HEK293T (cell line): ENCODE measurements around the gene TTLL1.
"Not testable (repeated sequence)": the region's sequence is repeated elsewhere in the genome, so short reads cannot be mapped to it uniquely, and the experiment has no call there.

Experiments
- CTCF ChIA-PET: fragments of 350-600 bp; formaldehyde crosslinking; extraction: SDS; loops from one replicate; lab custom pipeline; 2021; ENCODE audit warnings: antibody characterized with exemption, inconsistent platforms; lab: Yijun Ruan, JAX
- POLR2A ChIA-PET: fragments of 350-600 bp; formaldehyde crosslinking; extraction: SDS; loops from one replicate; lab custom pipeline; 2020; ENCODE audit warnings: antibody characterized with exemption, inconsistent platforms; lab: Yijun Ruan, JAX
- DNase-seq: peaks from one replicate; pipeline ENCODE4 v3.0.0; 2012; ENCODE audit warnings: mixed read lengths; ENCODE audit errors: extremely low spot score
- ARNT ChIP-seq: fragments of 450-650 bp; IDR thresholded peaks from 2 replicates; pipeline ENCODE4 v1.6.1; 2017; ENCODE audit warnings: mild to moderate bottlenecking
- BHLHE40 ChIP-seq: fragments of 450-650 bp; IDR thresholded peaks from 2 replicates; pipeline ENCODE4 v1.6.1; 2016; ENCODE audit warnings: mild to moderate bottlenecking, moderate library complexity, borderline replicate concordance
- CTBP1 ChIP-seq: fragments of 450-650 bp; IDR thresholded peaks from 2 replicates; pipeline ENCODE4 v1.6.1; 2016; ENCODE audit warnings: borderline replicate concordance
- ELF4 ChIP-seq: fragments of 450-650 bp; IDR thresholded peaks from 2 replicates; pipeline ENCODE4 v1.6.1; 2017; ENCODE audit warnings: antibody characterized with exemption
- FOXA1 ChIP-seq: fragments of 450-650 bp; IDR thresholded peaks from 2 replicates; pipeline ENCODE4 v1.6.1; 2016; ENCODE audit warnings: mild to moderate bottlenecking
- FOXK2 ChIP-seq: fragments of 450-650 bp; IDR thresholded peaks from 2 replicates; pipeline ENCODE4 v1.6.1; 2016; ENCODE audit warnings: mild to moderate bottlenecking
- FOXM1 ChIP-seq: fragments of 450-650 bp; IDR thresholded peaks from 2 replicates; pipeline ENCODE4 v1.6.1; 2017; ENCODE audit warnings: mild to moderate bottlenecking, borderline replicate concordance
- HDGF ChIP-seq: fragments of 450-650 bp; IDR thresholded peaks from 2 replicates; pipeline ENCODE4 v1.6.1; 2017; ENCODE audit warnings: antibody characterized with exemption, borderline replicate concordance
- L3MBTL2 ChIP-seq: fragments of 450-650 bp; conservative IDR thresholded peaks from 2 replicates; pipeline ENCODE4 v1.6.1; 2016; ENCODE audit warnings: mild to moderate bottlenecking
- LEF1 ChIP-seq: fragments of 450-650 bp; IDR thresholded peaks from 2 replicates; pipeline ENCODE4 v1.6.1; 2017; ENCODE audit warnings: mild to moderate bottlenecking, borderline replicate concordance
- NFRKB ChIP-seq: fragments of 450-650 bp; IDR thresholded peaks from 2 replicates; pipeline ENCODE4 v1.6.1; 2016; ENCODE audit warnings: mild to moderate bottlenecking, moderate library complexity
- SP1 ChIP-seq: fragments of 450-650 bp; IDR thresholded peaks from 2 replicates; pipeline ENCODE4 v1.6.1; 2017
- SUZ12 ChIP-seq: fragments of 450-650 bp; IDR thresholded peaks from 2 replicates; pipeline ENCODE4 v1.6.1; 2016; ENCODE audit warnings: mild to moderate bottlenecking
- TARDBP ChIP-seq: fragments of 450-650 bp; IDR thresholded peaks from 2 replicates; pipeline ENCODE4 v1.6.1; 2016
- ZNF384 ChIP-seq: fragments of 450-650 bp; IDR thresholded peaks from 2 replicates; pipeline ENCODE4 v1.6.1; 2016
- TF ChIP-seq, protein P1 (sequence below): fragments of 450-650 bp; IDR thresholded peaks from 2 replicates; pipeline ENCODE4 v1.6.1; 2016

TTLL1 gene

DNA sequence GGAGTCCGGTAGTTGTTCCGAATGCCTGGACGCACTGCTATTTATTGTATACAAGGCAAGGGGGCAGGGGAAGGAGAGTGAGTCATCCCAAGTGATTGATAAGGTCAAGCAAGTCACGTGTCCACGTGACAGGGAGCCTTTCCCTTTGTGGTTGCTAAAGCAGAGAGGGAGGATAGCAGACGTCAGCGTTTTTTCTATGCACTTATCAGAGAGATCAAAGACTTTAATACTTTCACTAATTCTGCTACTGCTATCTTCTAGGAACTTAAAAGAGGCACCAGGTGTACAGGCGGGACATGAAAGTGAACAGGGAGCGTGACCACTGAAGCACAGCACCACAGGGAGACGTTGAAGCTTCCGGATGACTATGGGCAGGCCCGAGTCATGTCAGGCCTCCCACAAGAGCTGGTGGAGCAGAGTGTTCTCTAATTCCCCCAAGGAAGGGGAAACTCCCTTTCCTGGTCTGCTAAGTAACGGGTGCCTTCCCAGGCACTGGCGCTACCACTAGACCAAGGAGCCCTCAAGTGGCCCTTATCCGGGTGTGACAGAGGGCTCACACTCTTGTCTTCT, 14.9 kb upstream of the TTLL1 start:
- TF ChIP-seq, protein P1, sequence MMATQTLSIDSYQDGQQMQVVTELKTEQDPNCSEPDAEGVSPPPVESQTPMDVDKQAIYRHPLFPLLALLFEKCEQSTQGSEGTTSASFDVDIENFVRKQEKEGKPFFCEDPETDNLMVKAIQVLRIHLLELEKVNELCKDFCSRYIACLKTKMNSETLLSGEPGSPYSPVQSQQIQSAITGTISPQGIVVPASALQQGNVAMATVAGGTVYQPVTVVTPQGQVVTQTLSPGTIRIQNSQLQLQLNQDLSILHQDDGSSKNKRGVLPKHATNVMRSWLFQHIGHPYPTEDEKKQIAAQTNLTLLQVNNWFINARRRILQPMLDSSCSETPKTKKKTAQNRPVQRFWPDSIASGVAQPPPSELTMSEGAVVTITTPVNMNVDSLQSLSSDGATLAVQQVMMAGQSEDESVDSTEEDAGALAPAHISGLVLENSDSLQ = peak; percentile 58
- DNase-seq, CTCF ChIA-PET, POLR2A ChIA-PET: not testable (repeated sequence)

DNA sequence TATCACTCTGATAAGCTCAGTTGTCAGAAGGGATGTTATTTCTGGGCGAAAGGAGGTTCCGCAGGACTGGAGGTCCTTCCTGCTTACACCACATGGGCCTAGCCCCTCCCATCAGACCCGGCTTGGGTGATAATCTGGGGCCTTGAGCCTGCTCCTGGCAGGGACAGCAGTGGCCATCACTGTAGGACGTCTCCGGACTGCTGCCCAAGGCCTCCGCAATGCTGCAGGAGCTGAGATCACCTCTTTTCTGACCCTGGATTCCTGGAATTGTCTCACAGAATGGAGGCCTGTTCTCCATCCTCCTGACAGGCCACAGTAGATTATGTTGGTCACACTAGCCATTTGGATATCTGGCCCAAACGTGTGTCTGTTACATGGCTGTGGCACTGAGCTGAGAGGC, 12.1 kb upstream of the TTLL1 start:
- ChIA-PET POLR2A (no interaction called here), CTCF (interaction anchor here (1.0 kb wide), 1 partner anchor 87 kb away, joined by 3 read pairs; no protein-coding TSS in a partner anchor)
- DNase-seq = no peak
- TF ChIP-seq BHLHE40 (no peak), NFRKB (no peak), SP1 (no peak), ZNF384 (no peak), ELF4 (no peak), HDGF (no peak), LEF1 (no peak)

- CTCF ChIA-PET = no interaction called here
- POLR2A ChIA-PET = no interaction called here
- TF ChIP-seq ARNT (no peak), FOXM1 (no peak), L3MBTL2 (no peak), SUZ12 (no peak), LEF1 (no peak), HDGF (no peak), SP1 (no peak), ZNF384 (no peak)
- no peak for DNase-seq
Observed at GRCh38 chr22:43100225-43100624, 11.0 kb upstream of the TTLL1 start.

DNA sequence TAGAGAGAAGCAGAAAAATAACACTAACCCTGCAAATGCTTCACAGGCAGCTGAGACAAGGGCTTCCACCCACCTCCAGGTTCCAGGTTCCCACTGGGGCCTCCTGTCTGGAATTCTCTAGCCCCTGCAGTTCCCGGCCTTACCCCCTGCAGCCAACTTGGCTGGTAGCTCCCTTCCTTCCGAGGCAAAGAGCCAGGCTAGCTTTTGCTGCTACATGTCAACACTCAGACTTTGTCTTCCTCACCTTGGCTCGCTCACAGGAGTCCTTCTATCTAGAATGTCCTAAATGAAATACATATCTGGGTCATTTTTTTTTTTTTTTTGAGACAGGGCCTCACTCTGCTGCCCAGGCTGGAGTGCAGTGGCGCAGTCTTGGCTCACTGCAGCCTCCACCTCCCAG, 9.9 kb upstream of the TTLL1 start:
- no peak for TF ChIP-seq FOXM1
- no peak for TF ChIP-seq SUZ12
- TF ChIP-seq L3MBTL2 = no peak
- TF ChIP-seq ELF4 = no peak
- TF ChIP-seq HDGF = no peak
- no peak for TF ChIP-seq BHLHE40
- TF ChIP-seq TARDBP = no peak
- no peak for TF ChIP-seq CTBP1
- TF ChIP-seq ARNT = no peak
- TF ChIP-seq, protein P1 = no peak
- no peak for TF ChIP-seq LEF1
- no peak for TF ChIP-seq ZNF384
- no peak for TF ChIP-seq NFRKB
- no peak for TF ChIP-seq SP1
- TF ChIP-seq FOXK2 = no peak
- no peak for TF ChIP-seq FOXA1
- DNase-seq = no peak
- ChIA-PET POLR2A (interaction anchor here (1.6 kb wide), 1 partner anchor 9 kb away, joined by 5 read pairs; no protein-coding TSS in a partner anchor), CTCF (interaction anchor here (1.4 kb wide), 1 partner anchor 13 kb away, joined by 5 read pairs; no protein-coding TSS in a partner anchor)

DNA sequence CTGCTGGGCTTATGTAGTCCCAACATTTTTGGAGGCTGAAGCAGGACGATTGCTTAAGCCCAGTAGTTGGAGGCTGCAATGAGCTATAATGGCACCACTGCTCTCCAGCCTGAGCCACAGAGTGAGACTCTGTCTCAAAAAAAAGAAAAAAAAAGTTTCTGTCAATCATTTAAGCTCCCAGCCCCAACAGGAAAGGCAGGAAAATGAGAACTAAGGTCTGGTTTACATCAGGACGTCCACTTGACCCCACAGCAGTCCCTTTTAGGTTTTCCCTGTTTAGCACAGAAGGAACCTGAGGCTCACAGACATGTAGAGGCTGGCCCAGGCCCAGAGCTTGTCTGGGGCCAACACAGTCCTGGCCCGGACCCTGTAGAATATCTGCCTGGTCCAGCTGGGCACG, 9.2 kb upstream of the TTLL1 start:
- DNase-seq = no peak
- TF ChIP-seq FOXA1 = no peak
- no peak for TF ChIP-seq SP1
- no peak for TF ChIP-seq FOXK2
- no peak for TF ChIP-seq LEF1
- ChIA-PET CTCF (interaction anchor here (0.5 to 1.4 kb wide), 2 partner anchors 14 to 230 kb away, joined by 5 to 6 read pairs; no protein-coding TSS in a partner anchor), POLR2A (interaction anchor here (1.6 kb wide), 1 partner anchor 8 kb away, joined by 5 read pairs; no protein-coding TSS in a partner anchor)

DNA sequence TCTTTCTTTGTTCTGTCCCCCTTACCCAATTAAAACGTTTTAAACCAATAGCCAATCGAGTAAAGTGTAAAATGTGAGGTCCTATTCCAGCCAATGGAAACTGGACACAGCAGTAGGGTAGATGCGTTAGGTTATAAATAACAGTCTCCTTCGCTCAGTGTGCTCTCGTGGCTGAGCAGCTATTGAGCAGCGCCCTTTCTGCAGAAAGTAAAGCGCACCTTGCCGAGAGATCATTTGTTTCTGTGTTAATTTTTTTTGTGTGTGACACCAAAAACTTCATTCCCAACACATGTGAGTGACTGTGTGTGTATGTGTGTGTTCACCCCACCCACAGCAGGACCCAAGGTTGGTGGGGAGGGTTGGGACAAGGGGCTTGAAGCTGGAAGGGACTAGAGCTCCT, 7.2 kb upstream of the TTLL1 start:
- CTCF ChIA-PET = interaction anchor here (0.6 kb wide), 1 partner anchor 275 kb away, joined by 4 read pairs; no protein-coding TSS in a partner anchor
- TF ChIP-seq SUZ12 = no peak
- no peak for TF ChIP-seq HDGF
- no peak for TF ChIP-seq ARNT
- TF ChIP-seq CTBP1 = no peak
- no peak for TF ChIP-seq ELF4
- TF ChIP-seq SP1 = no peak
- no peak for TF ChIP-seq NFRKB
- TF ChIP-seq FOXM1 = no peak
- no peak for TF ChIP-seq L3MBTL2
- TF ChIP-seq BHLHE40 = no peak
- TF ChIP-seq LEF1 = no peak
- no peak for TF ChIP-seq FOXK2
- no peak for TF ChIP-seq TARDBP
- TF ChIP-seq FOXA1 = no peak
- no peak for TF ChIP-seq ZNF384
- POLR2A ChIA-PET = no interaction called here
- no peak for DNase-seq

DNA sequence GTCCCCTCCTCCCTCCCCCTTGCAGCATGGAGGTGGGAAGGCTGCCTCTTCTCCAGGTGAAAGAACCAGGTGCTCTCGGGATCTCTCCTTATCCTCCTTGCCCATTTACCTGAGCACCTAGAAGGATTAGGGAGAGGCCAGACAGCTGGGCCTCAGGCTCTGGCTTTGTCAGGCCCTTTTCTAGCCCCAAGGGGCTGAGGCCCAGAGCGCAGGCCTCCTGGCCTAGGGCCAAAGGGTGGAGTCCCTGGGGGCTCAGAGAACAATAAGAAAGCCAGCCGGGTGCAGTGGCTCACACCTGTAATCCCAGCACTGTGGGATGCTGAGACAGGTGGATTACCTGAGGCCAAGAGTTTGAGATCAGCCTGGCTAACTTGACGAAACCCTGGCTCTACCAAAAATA, 5.4 kb upstream of the TTLL1 start:
- POLR2A ChIA-PET = no interaction called here
- no peak for DNase-seq
- CTCF ChIA-PET = no interaction called here
- no peak for TF ChIP-seq L3MBTL2
- TF ChIP-seq TARDBP = no peak
- no peak for TF ChIP-seq ZNF384
- TF ChIP-seq ARNT = no peak
- no peak for TF ChIP-seq BHLHE40
- TF ChIP-seq FOXM1 = no peak
- TF ChIP-seq SUZ12 = no peak
- TF ChIP-seq LEF1 = no peak
